ENCODE results near the gene TBC1D20.

The TBC1D20 gene

DNA sequence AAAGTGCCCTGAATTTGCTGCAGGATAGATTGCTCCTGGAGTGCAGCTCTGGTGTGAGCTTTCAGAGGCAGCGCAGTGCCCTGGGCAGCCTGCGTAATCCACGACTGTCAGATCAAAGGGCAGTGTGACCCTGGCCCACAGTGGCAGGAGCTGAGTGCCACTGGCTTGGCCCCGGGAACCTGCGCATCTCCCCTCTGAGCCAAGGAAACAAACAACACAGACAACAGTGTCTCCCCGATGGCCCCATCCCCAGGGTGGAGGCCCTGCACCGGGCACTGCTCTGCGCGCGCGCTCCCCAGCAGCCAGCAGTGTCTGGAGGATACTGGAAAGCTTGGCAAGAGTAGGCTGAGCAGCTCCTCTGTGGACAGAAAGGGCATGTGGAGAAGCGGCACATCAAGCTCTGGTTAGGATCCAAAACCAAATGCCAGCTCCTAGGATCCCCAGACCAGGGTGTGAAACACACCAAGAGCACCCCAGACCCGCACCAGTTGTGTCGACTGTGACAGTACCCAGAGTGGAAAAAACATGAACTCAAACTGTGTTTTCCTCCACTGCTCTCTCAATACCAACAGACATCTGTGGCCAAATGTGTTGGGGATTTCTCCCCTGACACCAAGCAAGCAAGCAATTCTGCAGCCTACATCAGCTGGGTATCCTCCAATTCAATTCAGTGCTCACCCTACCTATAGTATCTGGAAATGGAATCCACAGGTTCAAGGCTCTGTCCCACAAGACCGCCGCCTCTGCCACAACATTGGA is 27.5 kb downstream of the TBC1D20 start:
- TF ChIP-seq, protein P1, sequence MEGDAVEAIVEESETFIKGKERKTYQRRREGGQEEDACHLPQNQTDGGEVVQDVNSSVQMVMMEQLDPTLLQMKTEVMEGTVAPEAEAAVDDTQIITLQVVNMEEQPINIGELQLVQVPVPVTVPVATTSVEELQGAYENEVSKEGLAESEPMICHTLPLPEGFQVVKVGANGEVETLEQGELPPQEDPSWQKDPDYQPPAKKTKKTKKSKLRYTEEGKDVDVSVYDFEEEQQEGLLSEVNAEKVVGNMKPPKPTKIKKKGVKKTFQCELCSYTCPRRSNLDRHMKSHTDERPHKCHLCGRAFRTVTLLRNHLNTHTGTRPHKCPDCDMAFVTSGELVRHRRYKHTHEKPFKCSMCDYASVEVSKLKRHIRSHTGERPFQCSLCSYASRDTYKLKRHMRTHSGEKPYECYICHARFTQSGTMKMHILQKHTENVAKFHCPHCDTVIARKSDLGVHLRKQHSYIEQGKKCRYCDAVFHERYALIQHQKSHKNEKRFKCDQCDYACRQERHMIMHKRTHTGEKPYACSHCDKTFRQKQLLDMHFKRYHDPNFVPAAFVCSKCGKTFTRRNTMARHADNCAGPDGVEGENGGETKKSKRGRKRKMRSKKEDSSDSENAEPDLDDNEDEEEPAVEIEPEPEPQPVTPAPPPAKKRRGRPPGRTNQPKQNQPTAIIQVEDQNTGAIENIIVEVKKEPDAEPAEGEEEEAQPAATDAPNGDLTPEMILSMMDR (IDR thresholded peaks at IDR 0.05; ENCODE audit: low read depth, low read length), result no peak
- no peak for DNase-seq (ENCODE audit: extremely low read depth, low read depth)

DNA sequence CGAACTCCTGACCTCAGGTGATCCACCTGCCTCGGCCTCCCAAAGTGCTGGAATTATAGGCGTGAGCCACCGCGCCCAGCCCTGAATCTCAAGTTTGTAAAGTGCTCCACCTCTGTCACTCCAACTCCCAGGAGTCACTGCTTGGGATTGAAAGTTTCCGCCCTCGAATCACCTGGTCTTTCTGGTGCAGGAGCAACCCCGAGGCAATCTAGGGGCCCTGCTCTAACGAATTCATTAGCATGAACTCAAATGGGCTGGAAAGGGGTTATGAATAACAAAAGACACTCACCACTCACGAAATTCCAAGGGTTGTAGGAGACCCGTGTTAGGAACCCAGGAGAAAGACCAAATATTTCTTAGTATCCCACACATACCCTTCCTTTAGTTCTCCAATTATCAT is 28.1 kb downstream of the TBC1D20 start:
- TF ChIP-seq, protein P1 (IDR thresholded peaks at IDR 0.05; ENCODE audit: low read depth, low read length), result no peak

DNA sequence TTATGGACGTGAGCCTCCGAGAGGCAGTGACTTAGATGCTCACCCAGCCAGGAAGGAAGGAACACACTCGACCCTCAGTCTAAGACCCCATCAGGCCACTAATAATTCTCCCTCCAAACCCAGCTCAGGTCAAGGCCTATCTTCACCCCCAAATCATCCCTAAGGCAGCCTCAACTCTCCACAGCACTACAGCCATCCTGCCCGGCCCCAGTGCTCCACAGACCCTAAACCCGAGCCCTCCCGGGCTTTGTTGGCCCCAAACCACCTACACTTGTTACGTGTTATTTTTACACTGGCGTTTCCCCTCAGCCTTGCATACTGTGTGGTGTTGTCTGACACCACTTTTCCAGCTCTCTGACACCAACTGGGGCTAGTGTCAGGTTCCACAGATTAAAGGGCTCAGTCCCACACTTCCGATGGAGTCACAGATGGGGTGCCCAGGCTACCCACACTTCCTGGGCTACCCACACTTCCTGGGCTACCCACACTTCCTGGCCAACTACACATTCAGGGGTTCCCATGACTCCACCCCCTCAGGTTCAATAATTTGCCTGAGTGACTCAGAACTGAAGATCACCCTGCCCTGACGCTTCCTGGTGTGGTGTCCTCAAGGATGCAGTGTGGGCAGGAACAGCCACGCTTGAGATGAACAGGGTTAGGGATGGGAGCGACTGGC is 28.9 kb downstream of the TBC1D20 start:
- TF ChIP-seq, protein P1 (IDR thresholded peaks at IDR 0.05; ENCODE audit: low read depth, low read length), result no peak
- no peak for DNase-seq (ENCODE audit: extremely low read depth, low read depth)

More for the DNA sequence above, 28.1 kb downstream of the TBC1D20 start:
- no peak for DNase-seq (ENCODE audit: extremely low read depth, low read depth)

DNA sequence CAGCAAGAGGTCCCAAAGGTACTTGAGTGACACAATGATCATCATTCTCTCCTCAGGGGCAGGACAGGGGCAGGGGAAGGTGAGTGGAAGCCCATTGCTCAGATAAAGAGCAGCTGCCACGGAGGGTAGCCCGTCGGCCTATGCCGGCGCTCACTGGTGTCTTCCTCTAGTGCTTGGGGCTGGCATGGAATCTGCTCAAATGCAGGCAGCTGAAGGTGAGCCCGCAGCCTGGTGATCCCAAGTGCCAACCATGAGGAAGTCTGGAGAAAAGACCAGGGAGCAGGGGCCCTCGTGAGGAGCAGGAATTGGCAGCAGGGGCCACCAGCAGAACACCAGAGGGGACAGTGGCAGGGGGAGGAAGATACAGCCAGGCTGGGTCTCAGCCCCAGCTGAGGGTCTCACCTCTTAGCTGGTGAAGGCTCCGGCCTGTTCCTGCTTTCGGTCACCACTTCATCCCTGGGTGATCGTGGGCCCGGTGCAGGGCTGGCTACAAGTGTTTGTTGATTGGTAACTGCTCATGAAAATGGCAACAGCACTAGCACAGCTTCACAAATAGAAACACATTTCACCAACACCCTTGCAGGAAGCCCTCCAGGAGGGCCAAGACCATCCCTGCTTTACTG is 29.5 kb downstream of the TBC1D20 start:
- TF ChIP-seq, protein P1 (IDR thresholded peaks at IDR 0.05; ENCODE audit: low read depth, low read length), result no peak
- no peak for DNase-seq (ENCODE audit: extremely low read depth, low read depth)

DNA sequence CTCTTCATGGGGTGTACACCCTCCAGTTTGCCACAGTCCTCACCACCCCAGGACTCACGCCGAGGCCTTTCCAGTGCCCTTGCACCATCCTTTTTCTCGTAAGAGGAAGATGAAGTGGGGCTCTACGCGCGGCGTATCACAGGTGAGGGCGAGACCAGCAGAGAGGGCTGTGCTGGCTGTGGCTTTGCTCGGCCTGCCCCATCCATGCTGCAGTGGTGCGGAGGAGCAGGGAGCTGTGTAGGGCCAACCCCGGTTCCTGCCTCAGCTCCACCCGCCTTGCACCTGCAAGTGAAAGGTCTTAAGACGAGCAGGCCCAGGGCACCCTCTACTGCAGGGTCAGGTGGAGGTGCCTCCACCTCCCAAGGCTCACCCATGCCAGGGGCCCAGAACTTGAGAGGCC is 30.1 kb downstream of the TBC1D20 start:
- TF ChIP-seq, protein P1 (IDR thresholded peaks at IDR 0.05; ENCODE audit: low read depth, low read length), result no peak

DNA sequence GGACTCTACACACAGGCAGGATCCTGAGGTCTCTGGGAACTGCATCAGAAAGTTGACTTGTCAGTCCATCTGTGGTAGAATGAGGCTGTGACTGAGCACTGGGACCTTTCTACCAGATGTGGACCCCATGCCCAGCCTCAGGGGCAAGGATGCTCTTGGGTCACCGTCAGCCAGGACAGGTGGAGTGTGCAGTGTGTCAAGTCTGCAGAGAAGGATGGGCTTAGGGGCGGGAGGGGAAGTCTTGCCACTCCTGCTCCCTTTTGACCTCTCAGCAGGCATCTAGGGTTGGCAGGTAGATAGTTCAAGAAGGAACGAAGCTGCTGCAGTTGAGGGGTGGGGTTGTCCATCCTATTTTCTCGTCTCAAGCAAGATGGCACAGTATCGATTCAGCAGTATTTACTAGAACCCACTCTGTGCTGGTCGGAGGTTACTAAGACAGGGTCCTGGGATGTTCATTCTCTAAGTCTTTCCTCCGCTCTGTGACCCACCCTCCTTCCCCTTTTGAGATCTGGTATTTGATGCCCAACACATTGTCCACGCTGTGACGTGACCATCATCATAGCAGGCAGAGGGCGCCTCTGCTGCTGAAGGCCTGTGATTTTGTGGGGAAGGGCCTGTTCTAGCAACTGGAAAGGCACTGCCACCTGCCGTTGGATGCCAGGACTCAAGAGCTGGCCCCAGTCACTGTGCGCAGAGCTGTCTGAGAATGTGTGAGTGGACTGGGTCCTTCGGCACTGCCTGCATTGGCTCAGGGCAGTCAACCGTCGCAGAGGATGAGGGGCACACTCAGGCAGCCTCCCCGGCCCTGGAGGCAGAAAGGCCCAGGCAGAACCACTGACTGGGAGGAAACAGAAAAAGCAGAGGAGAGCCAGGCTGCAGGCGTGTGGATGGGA is 31.1 kb downstream of the TBC1D20 start:
- TF ChIP-seq, protein P1 (IDR thresholded peaks at IDR 0.05; ENCODE audit: low read depth, low read length), result peak; percentile 60
- peak; percentile 18 for DNase-seq (ENCODE audit: extremely low read depth, low read depth)

More for the DNA sequence above, 30.1 kb downstream of the TBC1D20 start:
- DNase-seq (ENCODE audit: extremely low read depth, low read depth), result no peak
